Measurements from ENCODE around the gene SYTL3.

Gene SYTL3

GRCh38 chr6:158763434-158764182, 113.8 kb downstream of the SYTL3 start:
- H3K27ac ChIP-seq = no peak overlapping the region

GRCh38 chr6:158764183-158764849, 114.5 kb downstream of the SYTL3 start:
- no peak overlapping the region for H3K27ac ChIP-seq
- TF ChIP-seq CTCF (conservative IDR thresholded peaks at IDR 0.05) = no peak

More at GRCh38 chr6:158763434-158764182, 113.8 kb downstream of the SYTL3 start:
- TF ChIP-seq CTCF (conservative IDR thresholded peaks at IDR 0.05) = no peak

GRCh38 chr6:158764926-158765325, 115.1 kb downstream of the SYTL3 start:
- H3K27ac ChIP-seq = no peak overlapping the region
- no peak for TF ChIP-seq CTCF (conservative IDR thresholded peaks at IDR 0.05)

GRCh38 chr6:158765499-158766068, 115.7 kb downstream of the SYTL3 start:
- no peak overlapping the region for H3K27ac ChIP-seq
- no peak for TF ChIP-seq CTCF (conservative IDR thresholded peaks at IDR 0.05)

- TF ChIP-seq CTCF (conservative IDR thresholded peaks at IDR 0.05) = no peak
- H3K27ac ChIP-seq = no peak overlapping the region
Measured at GRCh38 chr6:158766621-158767455, 117.0 kb downstream of the SYTL3 start.

GRCh38 chr6:158767709-158768108, 117.9 kb downstream of the SYTL3 start:
- H3K27ac ChIP-seq = no peak overlapping the region

More at GRCh38 chr6:158767709-158768108, 117.9 kb downstream of the SYTL3 start:
- TF ChIP-seq CTCF (conservative IDR thresholded peaks at IDR 0.05) = no peak
